Activated CD8-positive, alpha-beta T cell treated with anti-CD3 and anti-CD28 coated beads for 36 hours (primary cell): ENCODE measurements around the gene DDI1. TPM values are rescaled to one million over a fixed set of nuclear protein-coding genes. Genes with fewer than 3 reads are reported as not detected.

ENCODE experiments used
- ATAC-seq: fragments of 200-7000 bp; cut with Tn5 transposase; one replicate; pipeline ENCODE4 v1.10.0; 2021; ENCODE audit warnings: mild to moderate bottlenecking, moderate library complexity
- CTCF ChIA-PET: fragments of 350-600 bp; sonication (Branson Sonifier 250); formaldehyde crosslinking; loops from one replicate; lab custom pipeline; 2021; ENCODE audit warnings: antibody characterized with exemption; lab: Charles Lee
- POLR2A ChIA-PET: fragments of 350-600 bp; sonication (Branson Sonifier 250); formaldehyde crosslinking; loops from one replicate; lab custom pipeline; 2021; ENCODE audit warnings: antibody characterized with exemption; lab: Charles Lee
- DNase-seq: peaks from one replicate; pipeline ENCODE4 v3.0.0-alpha.2; 2020
- H3K27ac Mint-ChIP-seq: one replicate; pipeline ENCODE4 v1.8.0; 2021; ENCODE audit warnings: mild to moderate bottlenecking, mixed read lengths
- H3K27me3 Mint-ChIP-seq: one replicate; pipeline ENCODE4 v1.8.0; 2021; ENCODE audit warnings: mixed read lengths
- H3K36me3 Mint-ChIP-seq: one replicate; pipeline ENCODE4 v1.8.0; 2021; ENCODE audit warnings: low read depth, mixed read lengths
- H3K4me1 Mint-ChIP-seq: one replicate; pipeline ENCODE4 v1.8.0; 2021; ENCODE audit warnings: low read depth, mixed read lengths
- H3K4me3 Mint-ChIP-seq: one replicate; pipeline ENCODE4 v1.8.0; 2021; ENCODE audit warnings: mild to moderate bottlenecking, moderate library complexity, mixed read lengths
- H3K9me3 Mint-ChIP-seq: one replicate; pipeline ENCODE4 v1.8.0; 2021; ENCODE audit warnings: mixed read lengths
- intact Hi-C: fragments of 100-400 bp; cut with micrococcal nuclease; formaldehyde crosslinking; loops from one replicate; pipeline ENCODE4 v1.10.0; 2022
- total RNA-seq, 2 experiments: library from RNA; stranded (reverse); gene quantifications; one replicate each; pipeline ENCODE4 v1.2.3, GENCODE V29; 2021
- TF ChIP-seq, protein P1 (sequence below): fragments of 200-600 bp; IDR thresholded peaks from one replicate; pipeline ENCODE4 v1.8.0; 2022; ENCODE audit warnings: antibody characterized with exemption, mild to moderate bottlenecking

Gene DDI1
- total RNA-seq, 2 experiments from 2014 or later: not detected

DNA sequence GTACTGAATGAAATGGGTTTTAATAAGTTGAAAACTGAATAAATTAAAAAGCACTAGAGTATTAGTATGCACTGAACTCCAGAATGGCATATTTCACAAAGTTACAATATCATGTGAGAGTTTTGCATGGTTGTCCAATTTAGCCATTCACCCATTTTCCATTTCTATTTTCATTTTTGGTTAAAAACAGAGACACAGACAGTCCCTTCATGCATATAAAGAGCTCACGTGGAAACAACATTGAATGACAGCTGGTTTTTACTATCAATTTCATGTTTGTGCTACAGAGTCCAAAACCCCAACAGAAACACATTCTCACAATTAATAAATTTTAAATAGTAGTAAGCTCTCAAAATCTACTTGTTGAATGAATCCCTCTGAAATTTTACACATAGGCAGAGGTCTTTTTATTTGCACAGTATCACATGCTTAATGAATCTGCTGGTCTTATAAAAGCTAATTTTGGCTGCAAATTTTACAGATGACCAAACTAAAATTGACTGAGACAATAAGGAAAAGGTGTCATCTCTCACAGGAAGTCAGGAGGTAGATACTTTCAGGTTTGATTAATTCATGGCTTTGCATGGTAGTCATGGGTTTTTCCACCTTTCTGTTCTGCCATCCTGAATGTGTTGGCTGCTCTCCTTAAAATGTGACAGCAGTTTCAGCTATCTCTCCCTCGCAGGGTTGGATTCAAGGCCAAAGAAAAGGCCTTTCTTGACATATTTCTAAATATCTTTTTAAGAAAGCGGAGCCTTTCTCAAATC is 20.6 kb upstream of the DDI1 start:
- Mint-ChIP-seq H3K27ac (no peak overlapping the region), H3K27me3 (no peaks in the 10 kb centered on the region), H3K36me3 (no peaks in the 10 kb centered on the region), H3K9me3 (no peaks in the 10 kb centered on the region), H3K4me1 (peaks cover 2% of the 10 kb centered on the region), H3K4me3 (no peak overlapping the region)
- DNase-seq (no peak), ATAC-seq (no peak)
- ChIA-PET CTCF (no interaction called here), POLR2A (no interaction called here)
- intact Hi-C loops: no loop called here
- TF ChIP-seq, protein P1, sequence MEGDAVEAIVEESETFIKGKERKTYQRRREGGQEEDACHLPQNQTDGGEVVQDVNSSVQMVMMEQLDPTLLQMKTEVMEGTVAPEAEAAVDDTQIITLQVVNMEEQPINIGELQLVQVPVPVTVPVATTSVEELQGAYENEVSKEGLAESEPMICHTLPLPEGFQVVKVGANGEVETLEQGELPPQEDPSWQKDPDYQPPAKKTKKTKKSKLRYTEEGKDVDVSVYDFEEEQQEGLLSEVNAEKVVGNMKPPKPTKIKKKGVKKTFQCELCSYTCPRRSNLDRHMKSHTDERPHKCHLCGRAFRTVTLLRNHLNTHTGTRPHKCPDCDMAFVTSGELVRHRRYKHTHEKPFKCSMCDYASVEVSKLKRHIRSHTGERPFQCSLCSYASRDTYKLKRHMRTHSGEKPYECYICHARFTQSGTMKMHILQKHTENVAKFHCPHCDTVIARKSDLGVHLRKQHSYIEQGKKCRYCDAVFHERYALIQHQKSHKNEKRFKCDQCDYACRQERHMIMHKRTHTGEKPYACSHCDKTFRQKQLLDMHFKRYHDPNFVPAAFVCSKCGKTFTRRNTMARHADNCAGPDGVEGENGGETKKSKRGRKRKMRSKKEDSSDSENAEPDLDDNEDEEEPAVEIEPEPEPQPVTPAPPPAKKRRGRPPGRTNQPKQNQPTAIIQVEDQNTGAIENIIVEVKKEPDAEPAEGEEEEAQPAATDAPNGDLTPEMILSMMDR: no peak

DNA sequence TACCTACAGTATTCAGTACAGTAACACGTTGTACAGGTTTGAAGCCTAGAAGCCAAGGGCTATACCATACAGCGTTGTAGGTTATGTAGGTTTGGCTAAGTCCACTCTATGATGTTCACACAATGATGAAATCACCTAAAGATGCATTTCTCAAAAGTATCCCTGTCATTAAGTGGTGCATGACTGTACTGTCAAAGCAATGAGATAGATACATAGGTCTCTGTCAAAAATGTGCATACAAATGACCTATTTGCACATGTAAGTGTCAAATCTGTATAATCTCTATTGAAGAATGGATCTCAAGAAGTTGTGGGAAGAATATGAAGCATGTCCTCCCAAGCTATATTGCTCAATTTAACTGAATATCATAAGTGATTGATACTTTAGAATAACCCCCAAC is 11.9 kb upstream of the DDI1 start:
- intact Hi-C loops: no loop called here
- TF ChIP-seq, protein P1: no peak
- no peak overlapping the region for H3K27ac Mint-ChIP-seq
- ChIA-PET POLR2A (no interaction called here), CTCF (no interaction called here)
- H3K36me3 Mint-ChIP-seq: no peaks in the 10 kb centered on the region
- H3K9me3 Mint-ChIP-seq: no peaks in the 10 kb centered on the region
- H3K27me3 Mint-ChIP-seq: no peaks in the 10 kb centered on the region
- DNase-seq (no peak), ATAC-seq (no peak)
- no peak overlapping the region for H3K4me3 Mint-ChIP-seq
- H3K4me1 Mint-ChIP-seq: no peaks in the 10 kb centered on the region

DNA sequence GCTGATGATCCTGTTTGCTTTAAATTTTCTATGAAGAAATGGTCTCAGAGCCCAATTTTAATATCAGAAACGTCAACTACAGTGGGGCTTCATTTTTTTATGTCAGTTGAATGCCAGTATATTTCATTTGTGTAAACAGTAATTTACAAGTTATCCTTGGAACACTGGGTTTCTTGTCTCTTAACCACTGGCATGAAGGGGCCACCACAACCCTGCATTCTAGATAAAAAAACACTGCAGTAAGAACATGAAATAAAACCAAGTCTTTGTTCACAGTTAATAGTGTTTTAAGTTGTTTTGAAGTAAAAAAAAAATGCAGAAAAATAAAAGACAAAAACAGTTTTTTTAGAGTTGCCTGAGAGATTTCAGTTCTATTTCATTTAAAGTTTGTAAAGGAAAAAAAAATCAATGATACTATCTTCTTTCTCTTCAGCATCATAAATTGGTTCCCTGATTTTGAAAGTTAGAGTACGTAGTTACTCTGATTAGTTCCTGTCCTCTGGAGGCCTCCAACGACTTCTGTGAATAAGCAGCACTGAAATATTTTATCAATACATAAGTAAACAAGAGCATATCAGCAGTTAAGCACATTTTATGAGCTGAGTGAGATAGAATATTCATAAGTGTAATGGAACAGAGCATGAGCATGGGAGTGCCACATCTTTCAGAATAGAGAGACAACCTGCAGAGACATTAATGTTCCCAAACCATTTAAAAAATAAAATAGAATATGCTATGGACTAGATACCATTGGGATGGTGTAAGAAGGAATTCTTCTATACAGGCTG is 7.8 kb upstream of the DDI1 start:
- ATAC-seq (no peak), DNase-seq (no peak)
- TF ChIP-seq, protein P1: no peak
- Mint-ChIP-seq H3K36me3 (no peaks in the 10 kb centered on the region), H3K4me3 (no peak overlapping the region), H3K27ac (no peak overlapping the region), H3K9me3 (peaks cover 2% of the 10 kb centered on the region), H3K27me3 (no peaks in the 10 kb centered on the region), H3K4me1 (no peaks in the 10 kb centered on the region)
- intact Hi-C loops: no loop called here
- ChIA-PET POLR2A (no interaction called here), CTCF (no interaction called here)

DNA sequence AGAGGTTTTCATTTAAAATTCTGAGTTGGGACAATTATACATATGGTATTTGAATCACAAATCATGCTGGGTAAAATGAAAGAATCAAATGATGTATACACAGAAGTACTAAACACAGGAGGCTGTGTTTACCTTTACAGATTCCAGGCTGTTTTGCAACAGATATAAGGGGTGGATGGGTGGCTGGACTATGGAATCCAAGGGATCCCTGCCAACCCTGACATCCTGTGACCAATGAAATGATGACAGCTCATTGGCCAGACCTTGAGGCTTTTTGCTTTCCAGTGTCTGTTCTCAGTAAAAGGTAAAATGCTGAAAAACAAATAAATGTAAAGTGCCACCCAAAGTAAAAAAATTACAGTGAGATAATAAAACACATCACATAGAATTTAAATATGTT is 3.3 kb upstream of the DDI1 start:
- intact Hi-C loops: no loop called here
- H3K36me3 Mint-ChIP-seq: no peaks in the 10 kb centered on the region
- ChIA-PET CTCF (no interaction called here), POLR2A (no interaction called here)
- no peaks in the 10 kb centered on the region for H3K4me1 Mint-ChIP-seq
- peaks cover 3% of the 10 kb centered on the region for H3K9me3 Mint-ChIP-seq
- H3K27ac Mint-ChIP-seq: no peak overlapping the region
- TF ChIP-seq, protein P1: no peak
- no peak for ATAC-seq
- DNase-seq: no peak
- no peaks in the 10 kb centered on the region for H3K27me3 Mint-ChIP-seq
- H3K4me3 Mint-ChIP-seq: no peak overlapping the region

DNA sequence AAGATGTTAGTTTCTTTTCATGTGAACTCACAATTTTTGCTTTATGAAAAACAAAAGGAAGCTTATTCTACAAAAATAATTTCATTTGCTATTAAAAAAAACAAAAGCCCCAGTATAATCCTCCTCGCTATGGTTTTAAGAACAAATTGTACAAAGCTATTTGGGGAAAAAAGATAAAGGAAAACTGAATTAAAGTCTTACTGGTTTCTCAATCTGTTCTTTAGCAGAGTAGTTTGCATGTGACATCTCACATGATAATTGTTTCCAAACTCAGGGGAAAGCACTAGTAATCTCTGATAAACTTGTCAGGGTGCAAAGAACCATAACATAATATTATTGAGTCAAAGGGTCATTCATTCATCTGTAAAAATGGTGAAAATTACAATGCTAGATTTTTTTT is 2.9 kb upstream of the DDI1 start:
- H3K27me3 Mint-ChIP-seq: no peaks in the 10 kb centered on the region
- no peaks in the 10 kb centered on the region for H3K36me3 Mint-ChIP-seq
- ATAC-seq (no peak), DNase-seq (no peak)
- POLR2A ChIA-PET: no interaction called here
- no peak overlapping the region for H3K4me3 Mint-ChIP-seq
- H3K4me1 Mint-ChIP-seq: no peaks in the 10 kb centered on the region
- TF ChIP-seq, protein P1: no peak
- no peak overlapping the region for H3K27ac Mint-ChIP-seq
- CTCF ChIA-PET: no interaction called here
- intact Hi-C loops: no loop called here
- H3K9me3 Mint-ChIP-seq: peaks cover 3% of the 10 kb centered on the region
